ENCODE data around the gene BCL7B. TPM values are rescaled to one million over a fixed set of nuclear protein-coding genes. Genes with fewer than 3 reads are reported as not detected.
"Not testable (repeated sequence)": the region's sequence is repeated elsewhere in the genome, so short reads cannot be mapped to it uniquely, and the experiment has no call there.

BCL7B gene
- total and polyA plus RNA-seq, 2 of the 4 experiments (the other 2 are of a cell fraction), result 7.2 to 51.3 TPM

DNA sequence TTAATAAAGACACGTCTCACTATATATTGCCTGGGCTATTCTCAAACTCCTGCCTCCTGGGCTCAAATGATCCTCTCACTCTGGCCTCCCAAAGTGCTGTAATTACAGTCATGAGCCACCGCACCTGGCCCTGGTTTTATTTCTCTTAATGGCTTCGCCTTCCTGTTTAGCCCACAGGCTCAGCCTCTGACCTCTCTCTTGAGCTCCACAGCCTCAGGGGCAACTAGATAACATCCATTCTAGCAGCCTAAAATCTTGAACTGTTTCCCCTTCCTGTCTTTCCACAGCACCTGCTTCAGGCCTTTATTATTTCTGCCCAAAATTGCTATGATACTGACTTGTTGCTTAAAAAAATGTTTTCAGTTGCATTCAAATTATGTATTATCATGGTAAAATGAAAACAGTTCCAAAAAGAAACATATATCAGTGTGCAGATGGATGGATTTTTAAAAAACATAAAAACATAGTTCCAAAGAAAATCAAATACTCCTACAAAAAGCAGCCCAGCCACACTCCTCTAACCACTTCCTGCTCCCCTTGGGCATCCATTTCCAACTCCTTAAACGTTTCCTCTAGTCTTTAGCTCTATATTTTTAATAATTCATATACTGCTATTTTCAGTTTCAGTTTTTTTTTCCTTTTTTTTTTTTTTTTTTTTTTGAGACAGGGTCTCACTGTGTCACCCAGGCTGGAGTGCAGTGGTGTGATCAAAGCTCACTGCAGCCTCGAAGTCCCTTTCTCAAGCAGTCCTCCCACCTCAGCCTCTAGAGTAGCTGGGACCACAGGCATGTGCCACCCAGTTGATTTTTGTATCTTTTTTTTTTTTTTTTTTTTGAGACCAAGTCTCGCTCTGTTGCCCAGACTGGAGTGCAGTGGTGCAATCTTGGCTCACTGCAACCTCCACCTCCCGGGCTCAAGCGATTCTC lies 30.3 kb downstream of the BCL7B start:
- POLR2A ChIA-PET (ENCODE audit: unreplicated experiment), result interaction anchor here (0.6 kb wide), 2 partner anchors 10 to 11 kb away, joined by 3 to 10 read pairs; no protein-coding TSS in a partner anchor
- dilution Hi-C loops (cut with HindIII; ENCODE audit: low sequenced_read_pairs, unreplicated experiment), result no loop called here
- WGBS, 2 experiments (ENCODE audit: extremely low coverage in 2 of 2, insufficient read length in 1 of 2), result 50% methylated on average over 1 of the region's 8 CpGs; no CpG with 5 or more reads in 1 of the 2 experiments

DNA sequence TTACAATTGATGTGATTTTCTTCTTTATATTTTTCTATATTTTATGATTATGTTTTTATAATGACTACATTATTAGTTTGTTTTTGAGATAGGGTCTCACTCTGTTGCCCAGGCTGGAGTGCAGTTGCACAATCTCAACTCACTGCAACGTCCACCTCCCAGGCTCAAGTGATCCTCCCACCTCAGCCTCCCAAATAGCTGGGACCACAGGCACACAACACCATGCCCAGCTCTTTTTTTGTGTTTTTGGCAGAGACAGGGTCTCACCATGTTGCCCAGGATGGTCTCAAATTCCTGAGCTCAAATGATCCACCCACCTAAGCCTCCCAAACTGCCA lies 31.4 kb downstream of the BCL7B start:
- H3K27ac ChIP-seq (ENCODE audit: insufficient read depth, low read length); ATAC-seq (ENCODE audit: low read depth); H2BK5ac ChIP-seq (ENCODE audit: low read depth, low read length, poor library complexity, severe bottlenecking); CTCF ChIA-PET; in situ Hi-C loops (cut with MboI; ENCODE audit: low sequenced_read_pairs); H3K9me3 ChIP-seq (ENCODE audit: control insufficient read depth, insufficient read depth, low read length); H4K20me1 ChIP-seq (ENCODE audit: insufficient read depth, low read length); H4K91ac ChIP-seq (ENCODE audit: insufficient read depth, low read depth, low read length); H2BK120ac ChIP-seq (ENCODE audit: low read depth, low read length); H2AFZ ChIP-seq (replicated peaks; ENCODE audit: low read length, poor library complexity); H3K56ac ChIP-seq (ENCODE audit: extremely low read depth, insufficient read depth, low read length); H2AK5ac ChIP-seq (ENCODE audit: low read depth, low read length); H3K36me3 ChIP-seq (ENCODE audit: control insufficient read depth, insufficient read depth, low read length); H3K4me3 ChIP-seq (ENCODE audit: insufficient read depth, low read depth, low read length); H3K23ac ChIP-seq (ENCODE audit: low read depth, low read length); H3K18ac ChIP-seq (ENCODE audit: low read depth, low read length); H2AK9ac ChIP-seq (replicated peaks; ENCODE audit: low read depth, low read length, poor library complexity); H2BK15ac ChIP-seq (ENCODE audit: low read depth, low read length); dilution Hi-C loops (cut with HindIII; ENCODE audit: low sequenced_read_pairs, unreplicated experiment); DNase-seq; H3K4ac ChIP-seq (ENCODE audit: low read depth, low read length); intact Hi-C loops (cut with micrococcal nuclease); H3K4me1 ChIP-seq (ENCODE audit: control insufficient read depth, insufficient read depth, low read length); H3K79me1 ChIP-seq (ENCODE audit: low read depth in 1 of 2, low read length in 2 of 2); H4K8ac ChIP-seq (ENCODE audit: low read depth in 2 of 2, low read length in 2 of 2); POLR2A ChIA-PET (ENCODE audit: unreplicated experiment); BruUV-seq (replicated peaks); H3K4me2 ChIP-seq (ENCODE audit: low read depth, low read length); H3K9ac ChIP-seq (ENCODE audit: low read depth, low read length); H2BK20ac ChIP-seq (ENCODE audit: low read depth, low read length); H3K14ac ChIP-seq (replicated peaks; ENCODE audit: low read depth, low read length); H4K5ac ChIP-seq (ENCODE audit: low read depth, low read length); H3K27me3 ChIP-seq (ENCODE audit: control insufficient read depth, insufficient read depth, low read length); H3K9me1 ChIP-seq (ENCODE audit: insufficient read depth, low read length): not testable (repeated sequence)
- 100% methylated on average over 1 of the region's 1 CpG; no CpG with 5 or more reads in 1 of the 2 experiments for WGBS, 2 experiments (ENCODE audit: extremely low coverage in 2 of 2, insufficient read length in 1 of 2)

More for the DNA sequence above, 30.3 kb downstream of the BCL7B start:
- H3K79me1 ChIP-seq (ENCODE audit: low read depth in 1 of 2, low read length in 2 of 2), result 0 out of 4 replicates have a peak, but pooled peaks cover 0 to 4% of the 10 kb centered on the region in 2 experiments
- intact Hi-C loops (cut with micrococcal nuclease), result no loop called here
- no peak overlapping the region for H2AK9ac ChIP-seq (replicated peaks; ENCODE audit: low read depth, low read length, poor library complexity)
- H3K4me1 ChIP-seq (ENCODE audit: control insufficient read depth, insufficient read depth, low read length), result no peaks in the 10 kb centered on the region
- H2BK15ac ChIP-seq (ENCODE audit: low read depth, low read length), result no peak overlapping the region
- H3K23ac ChIP-seq (ENCODE audit: low read depth, low read length), result no peak overlapping the region
- no peak overlapping the region for H3K4me2 ChIP-seq (ENCODE audit: low read depth, low read length)
- no peak overlapping the region for H2AFZ ChIP-seq (replicated peaks; ENCODE audit: low read length, poor library complexity)
- H2BK5ac ChIP-seq (ENCODE audit: low read depth, low read length, poor library complexity, severe bottlenecking), result no peak overlapping the region
- no peak overlapping the region for H3K4ac ChIP-seq (ENCODE audit: low read depth, low read length)
- no peak overlapping the region for H3K56ac ChIP-seq (ENCODE audit: extremely low read depth, insufficient read depth, low read length)
- no peak overlapping the region for H3K27ac ChIP-seq (ENCODE audit: insufficient read depth, low read length)
- CTCF ChIA-PET, result no interaction called here
- no peak overlapping the region for H2BK20ac ChIP-seq (ENCODE audit: low read depth, low read length)
- in situ Hi-C loops (cut with MboI; ENCODE audit: low sequenced_read_pairs), result no loop called here
- H3K9me1 ChIP-seq (ENCODE audit: insufficient read depth, low read length), result peaks cover 3% of the 10 kb centered on the region; the same call in 1 of the 2 replicates
- H3K4me3 ChIP-seq (ENCODE audit: insufficient read depth, low read depth, low read length), result no peak overlapping the region
- H3K9me3 ChIP-seq (ENCODE audit: control insufficient read depth, insufficient read depth, low read length), result no peaks in the 10 kb centered on the region
- H2AK5ac ChIP-seq (ENCODE audit: low read depth, low read length), result no peak overlapping the region
- BruUV-seq (replicated peaks), result no TSS peak
- no peak overlapping the region for H3K14ac ChIP-seq (replicated peaks; ENCODE audit: low read depth, low read length)
- DNase-seq (no peak), ATAC-seq (ENCODE audit: low read depth) (no peak)
- H3K9ac ChIP-seq (ENCODE audit: low read depth, low read length), result no peak overlapping the region
- no peak overlapping the region for H4K8ac ChIP-seq (ENCODE audit: low read depth in 2 of 2, low read length in 2 of 2)
- TF ChIP-seq MAFK (IDR thresholded peaks at IDR 0.05; ENCODE audit: low read depth, low read length), result no peak
- H2BK120ac ChIP-seq (ENCODE audit: low read depth, low read length), result no peak overlapping the region
- H3K36me3 ChIP-seq (ENCODE audit: control insufficient read depth, insufficient read depth, low read length), result no peaks in the 10 kb centered on the region
- no peak overlapping the region for H3K18ac ChIP-seq (ENCODE audit: low read depth, low read length)
- no peak overlapping the region for H4K5ac ChIP-seq (ENCODE audit: low read depth, low read length)
- H4K20me1 ChIP-seq (ENCODE audit: insufficient read depth, low read length), result no peaks in the 10 kb centered on the region
- no peak overlapping the region for H4K91ac ChIP-seq (ENCODE audit: insufficient read depth, low read depth, low read length)
- H3K27me3 ChIP-seq (ENCODE audit: control insufficient read depth, insufficient read depth, low read length), result no peaks in the 10 kb centered on the region
